Mesenteric fat pad (tissue), 1 donor: Measurements from ENCODE around the gene PRPF40A. TPM values are rescaled to one million over a fixed set of nuclear protein-coding genes. Genes with fewer than 3 reads are reported as not detected.
"Not testable (repeated sequence)": the region's sequence is repeated elsewhere in the genome, so short reads cannot be mapped to it uniquely, and the experiment has no call there.

Source experiments
- DNase-seq: peaks from one replicate; pipeline ENCODE4 v3.0.0-alpha.2; 2020; ENCODE audit warnings: low spot score
- long read RNA-seq: library from polyadenylated mRNA; unstranded; transcript quantifications from one replicate; pipeline ENCODE4 v2.0.0, GENCODE V29; 2020
- total RNA-seq: library from RNA; stranded (reverse); fragmentation: NEBNext Ultra II Directional; extraction: Animal tissue kit (Norgen Biotek cat#: 25700); gene quantifications from one replicate; pipeline ENCODE4 v1.2.1, GENCODE V29; 2021
- donor health status: DM: yes; HTN: yes; CAD: no.

Gene PRPF40A
- total RNA-seq = 79.2 TPM
- long read RNA-seq, partial matches to known transcripts = 133 of 169 reads
- long read RNA-seq, other reads (novel, unspliced or antisense) = 36 of 169 reads

DNA sequence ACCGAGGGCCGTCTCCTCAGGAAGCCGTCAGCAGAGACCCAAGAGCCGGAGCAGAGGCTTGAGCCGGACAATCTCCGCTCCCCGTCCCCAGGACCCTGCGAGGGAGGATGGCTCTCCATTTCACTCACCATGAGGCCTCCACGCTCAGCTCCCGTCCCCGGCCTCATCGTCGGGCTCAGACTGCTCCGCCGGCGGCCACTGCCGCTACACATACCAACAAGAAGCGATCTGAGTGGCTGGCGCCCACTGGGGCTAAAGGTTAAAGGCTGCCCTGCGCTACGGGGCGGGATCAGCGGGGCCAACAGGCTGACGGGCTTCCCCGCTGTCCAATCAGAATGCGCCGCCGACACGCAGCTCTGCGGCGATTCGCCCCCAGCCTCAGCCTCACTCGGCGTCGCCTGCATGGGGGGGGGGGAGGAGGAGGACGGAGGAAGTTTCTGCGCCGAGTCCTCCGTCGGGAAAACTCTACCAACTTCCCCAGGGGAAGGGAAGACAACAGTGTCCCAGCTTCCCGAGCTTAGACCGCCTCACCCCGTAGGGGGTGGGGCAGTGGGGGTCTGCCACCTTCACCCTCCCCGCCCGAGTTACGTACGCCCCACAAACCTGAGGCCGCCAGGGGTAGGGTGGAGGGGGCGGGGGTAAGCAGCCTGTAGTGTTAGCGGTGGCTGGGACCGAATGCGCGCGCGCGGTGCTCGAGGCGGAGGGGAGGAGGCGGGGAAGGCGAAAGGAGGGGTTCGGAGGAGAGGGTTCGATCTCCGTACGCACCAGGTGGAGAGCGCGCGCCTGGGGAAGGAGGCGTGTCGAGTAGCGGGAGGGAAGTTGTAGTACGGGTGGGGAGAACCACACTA, at the start of gene PRPF40A:
PRPF40A (minus strand) TSS at position 234 of the 848 bp plus-strand sequence; CDS start at position 212, 22 bp downstream.
- DNase-seq = peak; percentile 100

DNA sequence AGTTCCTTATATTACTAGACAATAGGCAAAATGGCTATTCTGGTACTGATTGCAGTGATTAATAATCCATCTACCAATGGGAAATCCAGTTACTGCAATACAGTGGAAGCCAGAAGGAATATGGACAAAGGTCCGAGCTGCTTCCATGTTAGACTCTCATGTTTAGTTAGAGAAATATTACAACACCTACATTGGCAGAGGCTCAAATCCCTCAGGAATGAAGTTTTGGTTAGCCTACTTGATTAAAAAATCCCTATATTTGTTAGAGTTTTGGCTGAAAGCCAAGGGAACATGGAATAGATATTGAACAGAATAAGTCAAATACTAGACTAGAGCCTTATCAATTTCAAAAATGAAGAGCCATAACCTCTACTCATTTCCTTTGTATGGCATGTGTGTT, 49.7 kb upstream of the PRPF40A start:
- no peak for DNase-seq

DNA sequence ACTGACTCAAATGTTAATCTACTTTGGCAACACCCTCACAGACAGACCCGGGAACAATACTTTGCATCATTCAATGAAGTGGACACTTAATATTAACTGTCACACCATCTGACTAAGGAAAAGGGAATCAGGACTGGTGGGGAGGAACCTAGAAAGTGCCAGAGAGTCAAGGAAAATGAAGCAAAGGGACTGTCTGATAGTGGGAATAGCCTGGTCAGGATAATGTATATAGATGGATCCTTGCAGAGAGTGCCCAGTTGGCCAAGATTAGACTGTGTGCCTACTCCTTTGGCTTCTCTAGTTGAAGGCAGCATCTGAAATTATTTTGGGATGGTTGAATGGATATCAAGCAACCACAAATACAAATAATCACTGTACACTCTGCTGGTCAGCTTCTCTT, 46.4 kb upstream of the PRPF40A start:
- DNase-seq = no peak

DNA sequence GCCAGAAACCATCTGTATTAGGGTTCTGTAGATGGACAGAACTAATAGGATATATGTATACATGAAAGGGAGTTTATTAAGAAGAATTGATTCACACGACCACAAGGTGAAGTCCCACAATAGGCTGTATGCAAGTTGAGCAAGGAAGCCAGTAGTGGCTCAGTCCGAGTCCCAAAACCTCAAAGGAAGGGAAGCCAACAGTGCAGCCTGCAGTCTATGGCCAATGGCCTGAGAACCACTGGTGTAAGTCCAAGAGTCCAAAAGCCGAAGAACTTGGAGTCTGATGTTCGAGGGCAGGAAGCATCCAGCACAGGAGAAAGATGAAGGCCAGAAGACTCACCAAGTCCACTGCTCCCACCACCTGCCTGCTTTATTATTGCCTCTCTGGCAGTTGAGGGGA, 45.9 kb upstream of the PRPF40A start:
- DNase-seq = not testable (repeated sequence)

DNA sequence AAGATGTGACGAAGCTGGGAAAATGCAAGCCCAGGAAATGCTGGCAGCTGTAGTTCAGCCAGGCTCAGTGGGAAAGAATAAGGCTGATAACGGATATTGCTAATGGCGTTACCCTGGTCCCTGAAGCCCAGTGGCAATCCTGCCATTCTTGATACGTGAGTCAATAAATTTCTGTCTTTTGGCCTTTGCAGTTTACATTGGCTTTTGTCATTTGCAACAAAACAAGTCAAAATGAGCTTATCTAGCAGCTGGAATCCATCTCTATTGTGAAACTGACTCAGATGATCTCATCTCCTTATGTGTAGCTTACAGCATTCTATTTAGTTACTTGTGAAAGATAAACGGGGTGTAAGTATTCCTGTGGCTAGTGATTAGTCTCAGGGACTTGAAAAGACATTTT, 44.9 kb upstream of the PRPF40A start:
- DNase-seq = no peak

DNA sequence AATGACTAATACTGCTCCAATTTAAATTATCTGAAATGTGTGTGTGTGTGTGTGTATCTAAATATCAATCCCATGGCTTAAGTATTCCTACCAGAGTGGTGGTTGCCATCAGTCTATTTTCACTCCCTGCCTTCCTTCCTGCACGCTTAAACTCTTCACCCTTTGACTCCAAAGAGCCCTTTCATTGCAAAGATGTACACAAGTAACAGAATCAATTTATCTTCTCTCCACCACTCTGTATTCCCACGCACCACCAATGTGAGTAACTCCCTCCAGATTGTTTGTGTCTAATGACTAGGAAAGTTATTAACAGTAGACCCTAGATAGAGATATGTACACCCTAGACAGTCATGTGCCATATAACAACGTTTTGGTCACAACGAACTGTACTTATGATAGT, 44.0 kb upstream of the PRPF40A start:
- DNase-seq = no peak

DNA sequence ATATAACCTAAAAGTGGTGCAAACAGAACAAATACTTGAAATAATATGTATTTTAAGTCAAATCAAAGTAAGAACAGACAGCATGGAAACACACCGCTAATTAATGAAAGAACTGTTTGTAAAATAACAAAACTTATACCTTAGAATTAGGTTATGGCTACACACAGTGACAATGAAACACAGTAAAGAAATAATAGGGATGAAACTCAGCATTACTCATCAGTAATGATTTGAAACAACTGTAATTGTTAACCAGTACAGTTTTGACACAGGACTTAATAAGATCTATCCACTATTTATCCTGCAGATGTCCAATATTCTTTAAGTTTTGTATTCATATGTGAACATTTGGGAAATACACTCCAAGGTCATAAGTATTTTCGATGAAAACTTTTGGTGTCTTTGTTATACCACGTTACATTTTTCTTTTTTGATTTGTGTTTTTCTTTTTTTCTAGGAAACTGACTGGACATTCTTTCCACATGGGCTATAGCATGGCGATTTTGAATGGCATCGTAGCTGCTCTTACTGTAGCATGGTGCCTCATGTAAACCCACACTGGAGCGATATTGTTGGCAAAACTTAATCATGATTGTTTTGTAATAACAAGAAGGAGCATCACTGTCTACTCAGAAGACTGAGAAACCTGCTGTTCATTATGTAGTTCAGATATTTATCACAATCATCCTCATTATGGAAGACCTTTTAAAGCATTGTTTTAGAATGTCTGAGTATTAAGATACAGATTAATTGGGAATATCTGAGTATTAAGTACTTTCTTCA, 42.2 kb upstream of the PRPF40A start:
- DNase-seq = no peak

DNA sequence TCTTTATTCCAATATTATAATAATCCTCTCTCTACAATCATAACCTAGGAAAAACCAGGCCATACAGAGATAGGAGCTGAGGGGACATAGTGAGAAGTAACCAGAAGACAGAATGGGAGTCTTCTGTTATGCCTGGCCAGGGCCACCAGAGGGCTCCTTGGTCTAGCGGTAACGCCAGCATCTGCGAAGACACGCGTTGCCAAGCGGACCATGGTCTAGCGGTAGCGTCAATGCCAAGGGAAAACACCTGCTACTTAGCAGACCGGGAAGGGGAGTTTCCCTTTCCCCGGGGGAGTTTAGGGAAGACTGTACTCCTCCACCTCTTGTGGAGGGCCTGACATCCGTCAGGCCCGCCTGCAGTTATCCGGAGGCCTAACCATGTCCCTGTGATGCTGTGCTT, 37.8 kb upstream of the PRPF40A start:
- no peak for DNase-seq

DNA sequence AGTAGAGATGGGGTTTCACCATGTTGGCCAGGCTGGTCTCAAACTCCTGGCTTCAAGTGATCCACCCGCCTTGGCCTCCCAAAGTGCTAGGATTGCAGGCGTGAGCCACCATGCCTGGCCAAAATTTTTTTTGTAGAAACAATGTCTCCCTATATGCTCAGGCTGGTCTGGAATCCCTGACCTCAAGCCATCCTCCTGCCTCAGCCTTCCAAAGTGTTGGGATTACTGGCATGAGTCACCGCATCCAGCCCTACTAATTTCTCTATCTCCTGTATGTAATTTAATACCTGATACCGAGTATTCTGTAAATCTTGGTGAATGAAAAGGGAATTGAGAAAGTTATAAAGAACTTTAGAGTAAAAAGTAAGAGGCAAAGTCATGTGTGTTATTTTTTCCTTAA, 30.5 kb upstream of the PRPF40A start:
- DNase-seq = not testable (repeated sequence)

DNA sequence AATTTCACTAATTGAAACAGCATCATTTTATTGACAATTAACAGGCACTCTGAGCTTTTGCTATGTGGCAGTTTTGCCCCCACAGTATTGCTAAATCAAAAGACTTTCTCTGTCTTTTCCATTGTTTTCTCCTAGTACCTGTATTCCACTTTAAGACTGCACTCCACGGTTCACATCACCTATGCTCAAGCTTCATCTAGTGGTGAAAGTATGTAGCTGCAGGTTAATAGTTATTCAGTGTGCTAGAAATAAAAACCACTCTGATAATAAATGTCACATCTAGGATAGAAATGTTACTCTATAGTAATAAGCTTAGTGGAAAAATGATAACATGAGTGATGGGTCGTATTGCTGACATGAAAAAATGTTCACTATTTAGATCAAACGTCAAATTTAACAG, 25.7 kb upstream of the PRPF40A start:
- no peak for DNase-seq

DNA sequence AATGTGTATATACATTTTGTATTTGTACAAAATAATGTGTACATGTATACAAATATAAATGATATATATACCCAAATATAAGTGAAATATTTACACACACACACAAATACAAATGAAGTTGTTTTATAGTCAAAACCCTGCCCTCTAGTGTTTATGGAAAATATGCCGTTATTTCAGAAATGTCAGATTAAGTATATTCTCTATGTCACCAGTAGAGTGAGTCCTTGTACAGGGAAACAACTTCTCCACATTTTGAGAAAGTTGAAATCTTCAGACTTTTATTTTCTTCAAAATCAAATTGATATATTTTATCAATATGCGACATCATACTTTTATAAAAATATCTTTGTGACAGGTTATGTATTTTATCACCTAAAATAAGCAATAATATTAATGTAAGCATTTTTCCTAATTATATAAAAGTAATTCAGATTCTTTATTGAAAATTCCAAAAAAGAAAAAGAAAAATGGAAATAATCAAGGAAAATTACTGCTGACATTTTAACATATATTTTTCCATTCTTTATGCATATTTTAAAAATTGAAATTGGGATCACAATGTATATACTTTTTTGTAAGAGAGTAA, 23.6 kb upstream of the PRPF40A start:
- no peak for DNase-seq

DNA sequence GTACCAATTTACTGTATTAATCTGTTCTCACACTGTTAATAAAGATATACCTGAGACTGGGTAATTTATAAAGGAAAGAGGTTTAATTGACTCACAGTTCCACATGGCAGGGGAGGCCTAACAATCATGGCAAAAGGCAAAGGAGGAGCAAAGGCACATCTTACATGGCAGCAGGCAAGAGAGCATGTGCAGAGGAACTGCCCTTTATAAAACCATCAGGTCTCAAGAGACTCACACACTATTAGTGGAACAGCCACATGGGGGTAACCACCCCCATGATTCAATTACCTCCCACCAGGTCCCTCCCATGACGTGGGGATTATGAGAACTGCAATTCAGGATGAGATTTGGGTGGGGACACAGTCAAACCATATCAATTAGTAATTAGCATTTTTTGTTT, 22.4 kb upstream of the PRPF40A start:
- not testable (repeated sequence) for DNase-seq

DNA sequence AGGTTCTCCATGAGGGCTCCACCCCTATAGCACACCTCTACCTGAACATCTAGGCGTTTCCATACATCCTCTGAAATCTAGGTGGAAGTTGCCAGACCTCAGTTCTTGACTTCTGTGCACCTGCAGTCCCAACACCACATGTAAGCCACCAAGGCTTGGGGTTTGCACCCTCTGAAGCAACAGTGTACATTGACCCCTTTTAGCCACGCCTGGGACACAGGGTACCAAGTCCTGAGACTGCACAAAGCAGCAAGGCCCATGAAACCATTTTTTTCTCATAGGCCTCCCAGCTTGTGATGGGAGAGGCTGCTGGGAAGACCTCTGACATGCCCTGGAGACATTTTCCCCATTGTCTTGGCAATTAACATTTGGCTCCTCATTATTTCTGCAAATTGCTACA, 21.2 kb upstream of the PRPF40A start:
- no peak for DNase-seq

DNA sequence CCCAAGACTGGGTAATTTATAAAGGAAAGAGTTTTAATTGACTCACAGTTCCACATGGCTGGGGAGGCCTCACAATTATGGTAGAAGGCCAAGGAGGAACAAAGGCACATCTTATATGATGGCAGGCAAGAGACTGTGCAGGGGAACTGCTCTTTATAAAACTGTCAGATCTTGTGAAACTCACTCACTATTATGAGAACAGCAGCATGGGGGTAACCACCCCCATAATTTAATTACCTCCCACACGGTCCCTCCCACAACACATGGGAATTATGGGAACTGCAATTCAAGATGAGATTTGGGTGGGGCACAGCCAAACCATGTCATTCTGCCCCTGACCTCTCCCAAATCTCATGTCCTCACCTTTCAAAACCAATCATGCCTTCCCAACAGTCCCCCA, 20.2 kb upstream of the PRPF40A start:
- DNase-seq = not testable (repeated sequence)

DNA sequence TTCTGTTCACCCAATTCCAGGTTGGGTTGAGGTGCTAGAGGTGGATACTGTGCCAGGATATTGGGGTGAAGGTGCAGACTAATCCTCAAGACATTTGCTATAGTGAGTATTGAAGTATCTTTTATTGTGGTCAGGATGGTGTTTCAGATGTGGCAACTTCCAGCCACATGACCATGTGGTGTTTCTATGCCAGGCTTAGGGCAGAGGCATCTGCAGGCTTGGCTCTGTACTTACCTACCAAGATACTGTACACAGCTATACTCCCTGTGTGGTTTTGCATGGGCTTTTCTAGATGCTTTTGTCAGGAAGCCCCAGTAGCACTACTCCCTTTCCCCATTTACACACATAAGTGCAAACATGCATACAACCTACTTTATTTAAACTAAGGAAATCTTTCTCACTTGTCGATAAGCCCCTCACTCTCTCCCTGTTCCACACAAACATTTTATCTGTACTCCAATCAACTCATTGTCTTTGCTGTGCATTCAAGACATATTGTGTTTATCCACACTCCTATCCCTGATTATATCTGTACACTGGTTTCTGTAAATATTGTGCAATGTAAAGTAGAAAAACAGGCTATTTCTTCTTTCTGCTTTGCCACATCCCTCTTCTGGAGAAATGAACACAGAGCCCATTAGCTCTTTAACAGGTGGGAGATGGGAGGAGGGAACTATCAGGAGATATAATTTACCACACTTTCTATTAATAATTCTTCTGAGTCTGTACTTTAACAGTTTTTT, 13.5 kb upstream of the PRPF40A start:
- DNase-seq = no peak

DNA sequence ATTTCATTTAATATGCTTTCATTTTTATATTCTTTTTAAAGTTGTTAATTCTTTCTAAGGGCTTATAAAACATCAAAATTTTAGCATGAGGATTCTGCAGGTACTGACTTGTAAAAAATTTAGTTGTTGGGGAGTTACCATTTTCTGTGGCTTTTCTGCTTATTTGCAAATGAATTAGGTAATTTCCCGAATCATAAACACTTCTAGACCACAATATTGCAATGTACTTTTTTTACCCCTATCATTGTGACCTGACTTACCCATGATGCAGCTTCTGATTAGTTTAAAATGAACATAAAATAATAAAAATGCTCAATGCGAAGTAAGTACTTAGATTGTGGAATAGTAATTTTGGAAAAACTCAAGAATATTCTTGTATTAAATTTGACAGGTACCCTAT, 12.6 kb upstream of the PRPF40A start:
- DNase-seq = no peak

DNA sequence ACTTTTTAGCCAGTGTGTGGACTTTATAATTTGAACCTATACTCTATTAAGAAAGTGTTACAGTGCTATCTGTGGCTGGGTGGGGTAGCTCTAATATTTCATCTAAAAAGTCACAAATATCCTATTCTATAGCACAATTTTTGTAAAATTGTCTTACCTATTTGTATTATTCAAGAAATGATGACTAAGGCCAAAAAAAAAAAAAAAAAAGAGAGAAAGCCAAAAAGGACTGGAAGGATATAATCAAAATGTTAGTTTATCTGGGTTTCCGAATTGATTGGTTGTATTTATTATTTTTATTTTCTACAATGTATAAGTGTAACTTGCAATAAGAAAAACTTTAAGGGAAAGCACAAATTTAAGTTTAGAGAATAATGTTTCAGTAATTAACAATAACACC, 6.7 kb upstream of the PRPF40A start:
- no peak for DNase-seq

DNA sequence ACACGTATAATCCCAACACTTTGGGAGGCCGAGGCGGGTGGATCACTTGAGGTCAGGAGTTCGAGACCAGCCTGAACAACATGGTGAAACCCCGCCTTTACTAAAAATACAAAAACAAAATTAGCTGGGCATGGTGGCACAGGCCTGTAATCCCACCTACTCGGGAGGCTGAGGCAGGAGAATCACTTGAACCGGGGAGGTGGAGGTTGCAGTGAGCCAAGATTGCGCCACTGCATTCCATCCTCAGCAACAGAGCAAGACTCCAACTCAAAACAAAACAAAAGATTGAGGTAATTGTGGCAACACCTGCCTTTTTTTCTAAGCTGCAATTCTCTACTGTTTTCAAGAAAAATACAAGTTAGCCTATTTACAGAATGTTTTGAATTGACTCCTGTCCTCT, 5.4 kb upstream of the PRPF40A start:
- DNase-seq = not testable (repeated sequence)

DNA sequence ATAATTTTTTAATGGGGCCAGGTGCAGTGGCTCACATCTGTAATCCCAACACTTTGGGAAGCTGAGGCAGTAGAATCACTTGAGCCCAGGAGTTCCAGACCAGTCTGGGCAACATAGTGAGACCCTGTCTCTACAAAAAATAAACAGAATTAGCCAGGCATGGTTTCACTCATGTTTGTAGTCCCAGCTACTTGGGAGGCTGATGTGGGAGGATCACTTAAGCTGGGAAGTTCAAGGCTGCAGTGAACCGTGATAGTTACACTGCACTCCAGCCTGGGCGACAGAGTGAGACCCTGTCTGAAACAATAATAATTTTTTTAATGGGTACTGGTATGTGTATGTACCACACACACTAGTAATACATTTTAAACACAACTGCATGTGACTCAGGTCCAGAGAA, 3.5 kb upstream of the PRPF40A start:
- DNase-seq = no peak

DNA sequence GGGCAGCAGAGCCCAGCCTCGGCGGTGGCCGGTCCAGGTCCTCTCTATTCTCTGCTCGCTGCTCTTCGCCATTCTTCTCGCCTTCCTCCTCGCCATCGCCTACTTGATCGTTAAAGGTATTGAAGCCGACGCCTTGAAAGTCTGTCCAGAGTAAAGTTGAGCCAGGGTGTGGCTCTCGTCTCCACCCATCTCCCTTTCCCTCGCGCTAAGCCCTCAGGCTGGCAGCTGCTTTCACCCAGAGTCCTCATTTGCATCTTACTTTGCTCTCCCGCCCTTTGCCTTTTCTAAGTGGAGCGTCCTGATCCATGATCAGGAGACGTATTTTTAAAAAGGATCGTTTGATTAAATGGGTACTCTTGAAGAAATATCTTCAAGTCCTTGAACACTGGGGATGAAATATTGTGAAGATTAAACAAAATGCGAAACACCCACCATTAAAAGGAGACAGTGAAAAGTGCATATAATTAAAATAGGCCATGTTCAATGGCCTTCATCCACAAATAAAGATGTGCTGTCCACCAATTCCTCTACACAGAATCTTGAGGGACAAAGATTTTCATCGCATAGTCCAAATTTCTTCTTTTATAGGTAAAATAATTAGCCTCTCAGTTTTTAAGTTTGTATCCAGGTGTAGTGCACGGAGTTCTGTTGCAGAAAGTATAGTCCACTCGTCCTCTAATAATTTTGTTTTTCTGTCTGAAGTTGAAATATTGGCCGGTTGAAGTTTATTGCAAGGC, 1.8 kb upstream of the PRPF40A start:
- no peak for DNase-seq
